Activated CD8-positive, alpha-beta T cell treated with anti-CD3 and anti-CD28 coated beads for 36 hours (primary cell): ENCODE measurements around the gene SMIM45.

Experiments used
- ATAC-seq: fragments of 200-7000 bp; cut with Tn5 transposase; one replicate; pipeline ENCODE4 v1.10.0; 2021; ENCODE audit warnings: mild to moderate bottlenecking, moderate library complexity
- CTCF ChIA-PET: fragments of 350-600 bp; sonication (Branson Sonifier 250); formaldehyde crosslinking; loops from one replicate; lab custom pipeline; 2021; ENCODE audit warnings: antibody characterized with exemption; lab: Charles Lee
- POLR2A ChIA-PET: fragments of 350-600 bp; sonication (Branson Sonifier 250); formaldehyde crosslinking; loops from one replicate; lab custom pipeline; 2021; ENCODE audit warnings: antibody characterized with exemption; lab: Charles Lee
- DNase-seq: peaks from one replicate; pipeline ENCODE4 v3.0.0-alpha.2; 2020
- H3K27ac Mint-ChIP-seq: one replicate; pipeline ENCODE4 v1.8.0; 2021; ENCODE audit warnings: mild to moderate bottlenecking, mixed read lengths
- H3K27me3 Mint-ChIP-seq: one replicate; pipeline ENCODE4 v1.8.0; 2021; ENCODE audit warnings: mixed read lengths
- H3K36me3 Mint-ChIP-seq: one replicate; pipeline ENCODE4 v1.8.0; 2021; ENCODE audit warnings: low read depth, mixed read lengths
- H3K4me1 Mint-ChIP-seq: one replicate; pipeline ENCODE4 v1.8.0; 2021; ENCODE audit warnings: low read depth, mixed read lengths
- H3K4me3 Mint-ChIP-seq: one replicate; pipeline ENCODE4 v1.8.0; 2021; ENCODE audit warnings: mild to moderate bottlenecking, moderate library complexity, mixed read lengths
- H3K9me3 Mint-ChIP-seq: one replicate; pipeline ENCODE4 v1.8.0; 2021; ENCODE audit warnings: mixed read lengths
- CTCF ChIP-seq: fragments of 200-600 bp; IDR thresholded peaks from one replicate; pipeline ENCODE4 v1.8.0; 2022; ENCODE audit warnings: antibody characterized with exemption, mild to moderate bottlenecking
- intact Hi-C: fragments of 100-400 bp; cut with micrococcal nuclease; formaldehyde crosslinking; loops from one replicate; pipeline ENCODE4 v1.10.0; 2022

SMIM45 gene

DNA sequence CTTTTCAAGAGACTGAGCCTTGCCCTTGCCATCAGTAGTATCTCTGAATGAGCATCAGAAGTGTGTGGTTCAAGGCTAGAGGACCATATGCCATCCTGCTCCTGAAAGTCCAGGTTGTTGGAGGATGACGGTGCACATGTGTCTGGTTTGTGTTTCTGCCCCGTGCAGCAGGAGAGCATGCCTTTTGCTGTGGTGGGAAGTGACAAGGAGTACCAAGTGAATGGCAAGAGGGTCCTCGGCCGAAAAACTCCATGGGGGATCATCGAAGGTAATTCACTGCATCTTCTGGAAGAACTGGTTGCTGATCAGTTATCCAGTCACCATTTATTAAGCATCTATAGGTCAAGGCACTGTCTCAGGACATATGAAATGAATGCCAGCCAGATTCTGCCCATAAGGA, 40.5 kb downstream of the SMIM45 start:
- CTCF ChIA-PET, result no interaction called here

GRCh38 chr22:41995211-41995610, 43.3 kb downstream of the SMIM45 start:
- DNase-seq, result no peak
- H3K4me1 Mint-ChIP-seq, result peaks cover 13% of the 10 kb centered on the region
- H3K27ac Mint-ChIP-seq, result no peak overlapping the region
- CTCF ChIA-PET, result interaction anchor here (1.6 kb wide), 1 partner anchor 298 kb away, joined by 5 read pairs; no protein-coding TSS in a partner anchor
- POLR2A ChIA-PET, result no interaction called here
- no peaks in the 10 kb centered on the region for H3K27me3 Mint-ChIP-seq
- TF ChIP-seq CTCF, result no peak
- peaks cover 5% of the 10 kb centered on the region for H3K36me3 Mint-ChIP-seq
- no peak for ATAC-seq
- intact Hi-C loops, result no loop called here
- H3K4me3 Mint-ChIP-seq, result no peak overlapping the region
- H3K9me3 Mint-ChIP-seq, result peaks cover 6% of the 10 kb centered on the region

More for the DNA sequence above, 40.5 kb downstream of the SMIM45 start:
- no peak overlapping the region for H3K27ac Mint-ChIP-seq
- H3K9me3 Mint-ChIP-seq, result no peaks in the 10 kb centered on the region
- POLR2A ChIA-PET, result interaction anchor here (0.7 kb wide), 1 partner anchor 9 kb away, joined by 3 read pairs; no protein-coding TSS in a partner anchor
- intact Hi-C loops, result no loop called here
- no peaks in the 10 kb centered on the region for H3K36me3 Mint-ChIP-seq
- no peaks in the 10 kb centered on the region for H3K27me3 Mint-ChIP-seq
- TF ChIP-seq CTCF, result no peak
- ATAC-seq, result no peak
- no peak for DNase-seq
- no peaks in the 10 kb centered on the region for H3K4me1 Mint-ChIP-seq
- no peak overlapping the region for H3K4me3 Mint-ChIP-seq

GRCh38 chr22:41996826-41997225, 44.9 kb downstream of the SMIM45 start:
- POLR2A ChIA-PET, result interaction anchor here (0.6 kb wide), 1 partner anchor 35 kb away, joined by 3 read pairs; no protein-coding TSS in a partner anchor
- intact Hi-C loops, result no loop called here

GRCh38 chr22:41998361-41999261, 46.7 kb downstream of the SMIM45 start, which contains the start of gene WBP2NL:
Gene WBP2NL, plus strand, starts transcription at chr22:41998788. Its CDS starts 31 bp downstream, at chr22:41998819.
- peaks cover 13% of the 10 kb centered on the region for H3K4me1 Mint-ChIP-seq
- peak; percentile 88 for DNase-seq
- H3K27me3 Mint-ChIP-seq, result no peaks in the 10 kb centered on the region
- peak within 1 kb of the TSS; percentile 78 for H3K4me3 Mint-ChIP-seq
- peaks cover 9% of the 10 kb centered on the region for H3K36me3 Mint-ChIP-seq
- CTCF ChIA-PET, result interaction anchor here (1.4 kb wide), 1 partner anchor 18 kb away, joined by 3 read pairs; no protein-coding TSS in a partner anchor
- peak within 1 kb of the TSS; percentile 94 for H3K27ac Mint-ChIP-seq
- intact Hi-C loops, result no loop called here
- H3K9me3 Mint-ChIP-seq, result peaks cover 13% of the 10 kb centered on the region
- ATAC-seq, result peak; percentile 99
- no peak for TF ChIP-seq CTCF
- POLR2A ChIA-PET, result interaction anchor here (0.7 to 1.4 kb wide), 3 partner anchors 81 to 144 kb away, joined by 3 to 6 read pairs (median 3); partner anchors contain the start of genes NDUFA6 and SMDT1

More at GRCh38 chr22:41996826-41997225, 44.9 kb downstream of the SMIM45 start:
- no peak for TF ChIP-seq CTCF
- CTCF ChIA-PET, result no interaction called here
- ATAC-seq, result no peak
- Mint-ChIP-seq H3K36me3 (peaks cover 9% of the 10 kb centered on the region), H3K4me3 (no peak overlapping the region), H3K4me1 (peaks cover 13% of the 10 kb centered on the region), H3K27ac (no peak overlapping the region), H3K27me3 (no peaks in the 10 kb centered on the region), H3K9me3 (peaks cover 11% of the 10 kb centered on the region)
- no peak for DNase-seq

- TF ChIP-seq CTCF, result no peak
- Mint-ChIP-seq H3K4me3 (no peak overlapping the region), H3K27ac (no peak overlapping the region), H3K4me1 (peaks cover 13% of the 10 kb centered on the region), H3K27me3 (no peaks in the 10 kb centered on the region), H3K9me3 (peaks cover 13% of the 10 kb centered on the region), H3K36me3 (peaks cover 9% of the 10 kb centered on the region)
- POLR2A ChIA-PET, result no interaction called here
- intact Hi-C loops, result no loop called here
- no peak for DNase-seq
- CTCF ChIA-PET, result no interaction called here
- ATAC-seq, result no peak
Measured at GRCh38 chr22:42000466-42000865, 48.5 kb downstream of the SMIM45 start.
